Bronchial epithelial cell (primary cell): ENCODE results near the gene SCCPDH. TPM values are rescaled to one million over a fixed set of nuclear protein-coding genes. Genes with fewer than 3 reads are reported as not detected.
"Not testable (repeated sequence)": the region's sequence is repeated elsewhere in the genome, so short reads cannot be mapped to it uniquely, and the experiment has no call there.

ENCODE experiments used
- DNase-seq: peaks from one replicate; pipeline ENCODE4 v3.0.0-alpha.2; 2010; ENCODE audit warnings: low read depth
- FAIRE-seq: peaks from 2 replicates; lab custom pipeline; 2011; peaks lifted over from hg19 to GRCh38; lab: Jason Lieb, UNC
- H3K27me3 ChIP-seq: 2 replicates; pipeline ENCODE4 v1.5.1; 2011; ENCODE audit warnings: low read length; ENCODE audit not compliant: control insufficient read depth, insufficient read depth
- H3K36me3 ChIP-seq: 2 replicates; pipeline ENCODE4 v1.5.1; 2011; ENCODE audit warnings: low read length; ENCODE audit not compliant: control insufficient read depth, insufficient read depth
- H3K4me3 ChIP-seq: 2 replicates; pipeline ENCODE4 v1.5.1; 2011; ENCODE audit warnings: mild to moderate bottlenecking, low read depth, low read length, control low read depth
- total RNA-seq: library from RNA; depleted of rRNA; stranded (reverse); fragments of >200 nt; gene quantifications from 2 replicates; pipeline ENCODE4 v1.2.1, GENCODE V29; 2014
- TF ChIP-seq, protein P1 (sequence below): IDR thresholded peaks from 2 replicates; pipeline ENCODE4 v1.5.1; 2011; ENCODE audit warnings: mild to moderate bottlenecking, moderate library complexity, low read length, control low read depth, inconsistent platforms; ENCODE audit not compliant: insufficient read depth, severe bottlenecking

Gene SCCPDH
- total RNA-seq, 1 donor from 2014 or later, result 3.7 TPM

- Histone ChIP-seq H3K4me3 (no peak overlapping the region), H3K27me3 (no peaks in the 10 kb centered on the region), H3K36me3 (no peaks in the 10 kb centered on the region)
- FAIRE-seq, result no peak
- no peak for DNase-seq
- TF ChIP-seq, protein P1, sequence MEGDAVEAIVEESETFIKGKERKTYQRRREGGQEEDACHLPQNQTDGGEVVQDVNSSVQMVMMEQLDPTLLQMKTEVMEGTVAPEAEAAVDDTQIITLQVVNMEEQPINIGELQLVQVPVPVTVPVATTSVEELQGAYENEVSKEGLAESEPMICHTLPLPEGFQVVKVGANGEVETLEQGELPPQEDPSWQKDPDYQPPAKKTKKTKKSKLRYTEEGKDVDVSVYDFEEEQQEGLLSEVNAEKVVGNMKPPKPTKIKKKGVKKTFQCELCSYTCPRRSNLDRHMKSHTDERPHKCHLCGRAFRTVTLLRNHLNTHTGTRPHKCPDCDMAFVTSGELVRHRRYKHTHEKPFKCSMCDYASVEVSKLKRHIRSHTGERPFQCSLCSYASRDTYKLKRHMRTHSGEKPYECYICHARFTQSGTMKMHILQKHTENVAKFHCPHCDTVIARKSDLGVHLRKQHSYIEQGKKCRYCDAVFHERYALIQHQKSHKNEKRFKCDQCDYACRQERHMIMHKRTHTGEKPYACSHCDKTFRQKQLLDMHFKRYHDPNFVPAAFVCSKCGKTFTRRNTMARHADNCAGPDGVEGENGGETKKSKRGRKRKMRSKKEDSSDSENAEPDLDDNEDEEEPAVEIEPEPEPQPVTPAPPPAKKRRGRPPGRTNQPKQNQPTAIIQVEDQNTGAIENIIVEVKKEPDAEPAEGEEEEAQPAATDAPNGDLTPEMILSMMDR, result no peak
These were observed 9.5 kb downstream of the SCCPDH start for GRCh38 chr1:246733704-246734103.

DNA sequence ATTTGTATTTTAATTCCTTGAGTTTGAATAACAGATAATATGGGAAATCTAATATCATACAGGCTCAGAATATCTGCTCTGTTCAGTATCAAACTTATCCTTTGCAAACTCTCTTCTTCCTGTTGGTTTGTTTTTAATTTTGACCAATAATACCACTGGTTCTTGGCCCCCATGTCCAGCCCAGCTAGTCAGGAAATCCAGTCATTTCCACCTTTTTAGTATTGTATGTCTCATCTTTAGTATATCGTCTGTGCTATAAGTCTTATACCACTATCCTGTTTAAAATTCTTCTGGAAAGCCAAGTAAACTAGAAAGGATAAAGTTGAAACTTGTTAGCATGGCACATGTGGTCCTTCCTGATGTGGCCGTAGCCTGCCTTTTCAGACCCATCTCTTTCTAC is 10.7 kb downstream of the SCCPDH start:
- no peak for FAIRE-seq
- TF ChIP-seq, protein P1, result no peak
- H3K27me3 ChIP-seq, result no peaks in the 10 kb centered on the region
- no peak for DNase-seq
- H3K36me3 ChIP-seq, result no peaks in the 10 kb centered on the region
- no peak overlapping the region for H3K4me3 ChIP-seq

GRCh38 chr1:246735735-246736134 is 11.5 kb downstream of the SCCPDH start:
- no peak for DNase-seq
- no peak overlapping the region for H3K4me3 ChIP-seq
- no peaks in the 10 kb centered on the region for H3K36me3 ChIP-seq
- H3K27me3 ChIP-seq, result no peaks in the 10 kb centered on the region
- FAIRE-seq, result no peak
- TF ChIP-seq, protein P1, result no peak

GRCh38 chr1:246742396-246742795 is 18.2 kb downstream of the SCCPDH start:
- Histone ChIP-seq H3K4me3 (no peak overlapping the region), H3K27me3 (no peaks in the 10 kb centered on the region), H3K36me3 (peaks cover 1% of the 10 kb centered on the region)
- no peak for FAIRE-seq
- no peak for DNase-seq
- TF ChIP-seq, protein P1, result no peak

DNA sequence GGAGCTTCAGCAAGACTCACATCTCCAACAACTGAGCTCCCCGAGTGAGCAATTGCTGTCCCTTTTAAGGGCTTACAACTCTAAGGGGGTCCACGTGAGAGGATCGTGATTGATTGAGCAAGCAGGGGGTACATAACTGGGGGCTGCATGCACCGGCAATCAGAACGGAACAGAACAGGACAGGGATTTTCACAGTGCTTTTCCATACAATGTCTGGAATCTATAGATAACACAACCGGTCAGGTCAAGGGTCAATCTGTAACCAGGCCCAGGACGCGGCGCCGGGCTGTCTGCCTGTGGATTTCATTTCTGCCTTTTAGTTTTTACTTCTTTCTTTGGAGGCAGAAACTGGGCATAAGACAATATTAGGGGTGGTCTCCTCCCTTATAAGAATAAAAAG is 21.9 kb downstream of the SCCPDH start:
- H3K4me3 ChIP-seq, H3K36me3 ChIP-seq, DNase-seq, H3K27me3 ChIP-seq, FAIRE-seq: not testable (repeated sequence)

DNA sequence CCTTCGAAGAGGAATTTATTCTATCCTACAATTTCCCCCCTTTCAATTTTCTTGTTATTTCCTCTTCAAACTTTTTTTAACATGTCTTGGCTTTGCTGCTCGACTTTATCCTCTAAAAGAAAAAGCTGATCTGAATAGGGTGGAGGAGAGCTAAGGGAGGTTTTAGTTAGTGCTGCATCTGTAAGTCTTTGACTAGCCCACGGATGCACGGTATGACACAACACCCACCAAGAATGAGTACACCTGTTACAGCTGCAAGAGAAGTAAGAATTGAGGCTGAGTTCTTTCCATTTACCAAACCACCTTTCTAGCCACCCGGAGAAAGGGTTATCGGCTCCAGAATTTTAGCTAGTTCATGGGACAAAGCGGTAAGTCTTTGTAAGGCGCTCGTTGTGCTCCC is 23.8 kb downstream of the SCCPDH start:
- FAIRE-seq, result no peak
- TF ChIP-seq, protein P1, result no peak
- no peak for DNase-seq
- Histone ChIP-seq H3K36me3 (no peaks in the 10 kb centered on the region), H3K4me3 (no peak overlapping the region), H3K27me3 (no peaks in the 10 kb centered on the region)
